Measurements from ENCODE around the gene GNAL. TPM values are rescaled to one million over a fixed set of nuclear protein-coding genes. Genes with fewer than 3 reads are reported as not detected.

GNAL gene
- total RNA-seq, 1 experiment from 2014 or later: 24.0 TPM

DNA sequence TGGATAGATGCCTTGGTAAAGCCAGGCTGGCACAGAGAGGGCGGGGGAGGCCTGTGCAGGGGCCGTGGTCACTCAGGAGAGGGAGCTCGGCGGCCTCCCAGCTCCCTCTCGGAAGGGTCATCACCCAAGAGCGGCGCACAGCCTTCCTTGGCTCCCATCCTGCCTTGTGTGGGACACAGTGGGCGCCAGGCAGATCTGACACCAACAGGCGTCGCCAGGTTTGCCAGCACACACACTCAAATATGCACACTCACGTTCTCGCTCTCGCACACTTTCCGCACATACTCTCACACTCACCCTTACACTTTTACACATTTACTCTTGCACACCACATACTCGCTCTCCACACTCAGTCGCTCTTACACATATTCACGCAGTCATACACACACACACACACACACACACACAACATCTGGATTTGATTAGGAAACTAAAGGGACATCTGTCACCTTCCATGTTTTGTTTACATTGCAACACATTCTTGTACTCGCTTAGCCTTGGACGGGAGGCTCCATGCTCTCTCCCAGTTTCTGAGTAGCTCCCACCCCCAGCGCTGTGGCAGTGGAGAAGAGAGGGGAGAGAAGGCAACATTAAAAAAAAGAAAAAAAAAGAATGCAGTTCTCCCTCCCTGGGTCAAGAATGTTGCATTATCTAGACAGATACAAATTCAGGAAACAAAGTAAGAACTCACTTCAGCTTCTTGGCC, 172.7 kb downstream of the GNAL start:
- H3K79me2 ChIP-seq (ENCODE audit: insufficient read depth, low read length): no peaks in the 10 kb centered on the region
- peak overlapping the region in 1 of 3 experiments; percentile 0; a peak in 2 of 7 replicates for H3K27ac Mint-ChIP-seq
- H3K9ac ChIP-seq (ENCODE audit: extremely low read depth, insufficient read length, low read length): no peak overlapping the region
- H2BK12ac ChIP-seq (ENCODE audit: insufficient read length, low read depth, low read length): no peak overlapping the region
- no peak for DNase-seq
- no peak overlapping the region for H2BK20ac ChIP-seq (ENCODE audit: low read depth, low read length, poor library complexity, severe bottlenecking)
- no peak overlapping the region for H2BK5ac ChIP-seq (ENCODE audit: insufficient read length, low read length)
- no peaks in the 10 kb centered on the region for H3K27me3 ChIP-seq (ENCODE audit: insufficient read depth, low read length)
- H3K9me3 Mint-ChIP-seq: no peaks in the 10 kb centered on the region
- H4K5ac ChIP-seq (ENCODE audit: insufficient read length, low read depth, low read length): no peak overlapping the region
- no peak overlapping the region for H3K14ac ChIP-seq (ENCODE audit: insufficient read depth, low read length)
- TF ChIP-seq, protein P1, sequence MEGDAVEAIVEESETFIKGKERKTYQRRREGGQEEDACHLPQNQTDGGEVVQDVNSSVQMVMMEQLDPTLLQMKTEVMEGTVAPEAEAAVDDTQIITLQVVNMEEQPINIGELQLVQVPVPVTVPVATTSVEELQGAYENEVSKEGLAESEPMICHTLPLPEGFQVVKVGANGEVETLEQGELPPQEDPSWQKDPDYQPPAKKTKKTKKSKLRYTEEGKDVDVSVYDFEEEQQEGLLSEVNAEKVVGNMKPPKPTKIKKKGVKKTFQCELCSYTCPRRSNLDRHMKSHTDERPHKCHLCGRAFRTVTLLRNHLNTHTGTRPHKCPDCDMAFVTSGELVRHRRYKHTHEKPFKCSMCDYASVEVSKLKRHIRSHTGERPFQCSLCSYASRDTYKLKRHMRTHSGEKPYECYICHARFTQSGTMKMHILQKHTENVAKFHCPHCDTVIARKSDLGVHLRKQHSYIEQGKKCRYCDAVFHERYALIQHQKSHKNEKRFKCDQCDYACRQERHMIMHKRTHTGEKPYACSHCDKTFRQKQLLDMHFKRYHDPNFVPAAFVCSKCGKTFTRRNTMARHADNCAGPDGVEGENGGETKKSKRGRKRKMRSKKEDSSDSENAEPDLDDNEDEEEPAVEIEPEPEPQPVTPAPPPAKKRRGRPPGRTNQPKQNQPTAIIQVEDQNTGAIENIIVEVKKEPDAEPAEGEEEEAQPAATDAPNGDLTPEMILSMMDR (conservative IDR thresholded peaks at IDR 0.05): no peak
- H3K27me3 Mint-ChIP-seq (ENCODE audit: low read depth): no peaks in the 10 kb centered on the region
- H3T11ph ChIP-seq (ENCODE audit: low read length): no peak overlapping the region
- no peak overlapping the region for H3K27ac ChIP-seq (ENCODE audit: insufficient read length, low read depth, low read length)
- no peak overlapping the region for H3K4me3 Mint-ChIP-seq
- no peaks in the 10 kb centered on the region for H3K9me3 ChIP-seq (ENCODE audit: control insufficient read depth, low read depth, low read length)
- 100% methylated on average over 6 of the region's 20 CpGs for WGBS (ENCODE audit: extremely low coverage, insufficient read length, low lambda C conversion rate)
- peaks cover 27 to 28% of the 10 kb centered on the region in 2 experiments for H3K4me1 Mint-ChIP-seq
- H3K23ac ChIP-seq (ENCODE audit: insufficient read length, low read depth, low read length): no peak overlapping the region
- peaks cover 5% of the 10 kb centered on the region; the same call in 1 of the 2 replicates for H3K4me1 ChIP-seq (ENCODE audit: insufficient read depth, low read length)
- no peak overlapping the region for H3K4me2 ChIP-seq (ENCODE audit: insufficient read depth, insufficient read length, low read length)
- H2AK5ac ChIP-seq (ENCODE audit: insufficient read length, low read length): no peak overlapping the region
- H3K18ac ChIP-seq (ENCODE audit: insufficient read length, low read depth, low read length): no peak overlapping the region
- H3K56ac ChIP-seq (ENCODE audit: insufficient read length, low read depth, low read length): no peak overlapping the region
- H4K20me1 ChIP-seq (ENCODE audit: control insufficient read depth, insufficient read depth, insufficient read length): no peaks in the 10 kb centered on the region
- no peak overlapping the region for H2AFZ ChIP-seq (ENCODE audit: low read length)
- peaks cover 0 to 11% (median 1%) of the 10 kb centered on the region in 3 experiments; a peak in 4 of 7 replicates for H3K36me3 Mint-ChIP-seq (ENCODE audit: insufficient read depth in 1 of 3, low read depth in 3 of 3)
- no peaks in the 10 kb centered on the region for H3K79me1 ChIP-seq (ENCODE audit: insufficient read depth, low read depth, low read length, poor library complexity, severe bottlenecking)
- no peak overlapping the region for H2BK120ac ChIP-seq (ENCODE audit: low read depth, low read length, poor library complexity, severe bottlenecking)
- no peak overlapping the region for H3K4ac ChIP-seq (ENCODE audit: low read depth, low read length)
- no peak overlapping the region for H4K8ac ChIP-seq (replicated peaks; ENCODE audit: insufficient read length, low read depth, low read length)
- H2BK15ac ChIP-seq (ENCODE audit: low read depth, low read length): no peak overlapping the region
- no peak overlapping the region for H4K91ac ChIP-seq (ENCODE audit: insufficient read length, low read depth, low read length)
- no peaks in the 10 kb centered on the region for H3K23me2 ChIP-seq (ENCODE audit: insufficient read length, low read depth, low read length, poor library complexity, severe bottlenecking)
